DOHH2 (cell line): ENCODE measurements around the gene SLC45A1.
"Not testable (repeated sequence)": the region's sequence is repeated elsewhere in the genome, so short reads cannot be mapped to it uniquely, and the experiment has no call there.

Source experiments
- H3F3A ChIP-seq: fragments of 200-600 bp; sonication (generic), shearing (Covaris generic); 2 replicates; pipeline ENCODE4 v1.6.0; 2016; ENCODE audit warnings: antibody characterized with exemption, mild to moderate bottlenecking; ENCODE audit not compliant: control insufficient read depth, insufficient read depth
- H3K27ac ChIP-seq: fragments of 200-600 bp; sonication (generic); 2 replicates; pipeline ENCODE4 v1.5.1; 2014; ENCODE audit warnings: low read depth, mild to moderate bottlenecking, low read length, moderate library complexity
- H3K27me3 ChIP-seq: fragments of 200-600 bp; sonication (generic); 2 replicates; pipeline ENCODE4 v1.6.1; 2014; ENCODE audit warnings: mild to moderate bottlenecking, low read length, mixed read lengths; ENCODE audit not compliant: control insufficient read depth
- H3K36me3 ChIP-seq: fragments of 200-600 bp; sonication (generic); 2 replicates; pipeline ENCODE4 v1.6.1; 2014; ENCODE audit warnings: mild to moderate bottlenecking, low read length, moderate library complexity, mixed read lengths; ENCODE audit not compliant: control insufficient read depth
- H3K4me1 ChIP-seq: fragments of 200-600 bp; sonication (generic); 2 replicates; pipeline ENCODE4 v1.6.1; 2014; ENCODE audit warnings: mild to moderate bottlenecking, low read length, mixed read lengths; ENCODE audit not compliant: control insufficient read depth
- H3K4me2 ChIP-seq: fragments of 200-600 bp; sonication (generic); 2 replicates; pipeline ENCODE4 v1.6.0; 2014; ENCODE audit warnings: mild to moderate bottlenecking, low read length, moderate library complexity
- H3K4me3 ChIP-seq: fragments of 200-600 bp; sonication (generic); 2 replicates; pipeline ENCODE4 v1.5.1; 2014; ENCODE audit warnings: mild to moderate bottlenecking, low read length, mixed read lengths
- H3K79me2 ChIP-seq: fragments of 200-600 bp; sonication (generic); 2 replicates; pipeline ENCODE4 v1.6.1; 2014; ENCODE audit warnings: mild to moderate bottlenecking, low read length, mixed read lengths; ENCODE audit not compliant: control insufficient read depth
- H3K9me2 ChIP-seq: fragments of 200-600 bp; sonication (generic); replicated peaks from 2 replicates; pipeline ENCODE4 v1.6.1; 2014; ENCODE audit warnings: mild to moderate bottlenecking, low read length, mixed read lengths; ENCODE audit not compliant: control insufficient read depth
- H3K9me3 ChIP-seq: fragments of 200-600 bp; sonication (generic); 2 replicates; pipeline ENCODE4 v1.6.1; 2014; ENCODE audit warnings: antibody characterized with exemption, low read length, mixed read lengths; ENCODE audit not compliant: control insufficient read depth, insufficient read depth
- H4K20me1 ChIP-seq: fragments of 200-600 bp; sonication (generic); 2 replicates; pipeline ENCODE4 v1.6.0; 2014; ENCODE audit warnings: low read depth, mild to moderate bottlenecking, antibody characterized with exemption, low read length, moderate library complexity; ENCODE audit not compliant: control insufficient read depth, insufficient read depth
- EZH2phosphoT487 ChIP-seq: fragments of 200-600 bp; sonication (generic); IDR thresholded peaks from 2 replicates; pipeline ENCODE4 v1.6.1; 2017; ENCODE audit warnings: borderline replicate concordance, mild to moderate bottlenecking, antibody characterized with exemption, low read length, moderate library complexity, mixed read lengths
- TF ChIP-seq, protein P1 (sequence below): fragments of 200-600 bp; sonication (generic); IDR thresholded peaks from one replicate; pipeline ENCODE4 v1.5.1; 2014; ENCODE audit warnings: antibody characterized with exemption, mild to moderate bottlenecking, low read depth, low read length; ENCODE audit not compliant: poor library complexity, severe bottlenecking

The SLC45A1 gene

DNA sequence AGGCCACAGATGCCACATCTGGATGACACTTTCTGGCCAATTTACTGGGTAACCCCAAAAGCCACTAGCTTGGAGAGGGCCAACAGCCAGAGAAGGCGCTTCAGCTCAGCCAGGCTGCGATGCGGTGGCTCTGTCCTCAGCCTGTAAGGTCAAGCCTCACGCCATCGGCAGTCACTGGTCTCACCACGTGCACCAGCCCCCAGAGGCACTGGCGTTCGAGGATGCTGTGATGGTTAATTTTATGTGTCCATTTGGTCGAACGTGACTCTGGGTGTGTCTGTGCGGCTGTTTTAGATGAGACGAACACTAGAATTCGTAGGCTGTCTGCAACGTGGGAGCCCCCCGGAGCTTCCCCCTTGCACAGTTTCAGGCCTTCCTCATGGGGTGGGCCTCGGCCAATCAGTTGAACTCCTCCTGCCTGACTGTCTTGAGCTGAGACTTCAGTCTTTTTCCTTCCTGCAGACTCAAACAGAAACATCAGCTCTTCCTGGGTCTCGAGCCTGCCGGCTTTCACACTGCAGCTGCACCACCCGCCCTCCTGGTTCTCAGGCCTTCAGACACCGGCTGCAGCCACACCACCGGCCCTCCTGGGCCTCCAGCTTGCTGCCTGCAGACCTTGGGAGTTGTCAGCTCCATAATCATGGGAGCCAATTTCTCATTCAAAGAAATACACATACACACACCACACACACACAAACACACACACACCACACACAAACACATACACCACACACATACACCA lies 41.6 kb upstream of the SLC45A1 start:
- H3K4me2 ChIP-seq: no peak overlapping the region
- no peaks in the 10 kb centered on the region for H3K79me2 ChIP-seq
- no peak overlapping the region for H3K4me3 ChIP-seq
- H3K27ac ChIP-seq: no peak overlapping the region
- H3K36me3 ChIP-seq: no peaks in the 10 kb centered on the region
- H3K27me3 ChIP-seq: no peaks in the 10 kb centered on the region
- H3K9me3 ChIP-seq: no peaks in the 10 kb centered on the region
- no peaks in the 10 kb centered on the region for H3K4me1 ChIP-seq
- TF ChIP-seq, protein P1, sequence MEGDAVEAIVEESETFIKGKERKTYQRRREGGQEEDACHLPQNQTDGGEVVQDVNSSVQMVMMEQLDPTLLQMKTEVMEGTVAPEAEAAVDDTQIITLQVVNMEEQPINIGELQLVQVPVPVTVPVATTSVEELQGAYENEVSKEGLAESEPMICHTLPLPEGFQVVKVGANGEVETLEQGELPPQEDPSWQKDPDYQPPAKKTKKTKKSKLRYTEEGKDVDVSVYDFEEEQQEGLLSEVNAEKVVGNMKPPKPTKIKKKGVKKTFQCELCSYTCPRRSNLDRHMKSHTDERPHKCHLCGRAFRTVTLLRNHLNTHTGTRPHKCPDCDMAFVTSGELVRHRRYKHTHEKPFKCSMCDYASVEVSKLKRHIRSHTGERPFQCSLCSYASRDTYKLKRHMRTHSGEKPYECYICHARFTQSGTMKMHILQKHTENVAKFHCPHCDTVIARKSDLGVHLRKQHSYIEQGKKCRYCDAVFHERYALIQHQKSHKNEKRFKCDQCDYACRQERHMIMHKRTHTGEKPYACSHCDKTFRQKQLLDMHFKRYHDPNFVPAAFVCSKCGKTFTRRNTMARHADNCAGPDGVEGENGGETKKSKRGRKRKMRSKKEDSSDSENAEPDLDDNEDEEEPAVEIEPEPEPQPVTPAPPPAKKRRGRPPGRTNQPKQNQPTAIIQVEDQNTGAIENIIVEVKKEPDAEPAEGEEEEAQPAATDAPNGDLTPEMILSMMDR: no peak
- no peak for TF ChIP-seq EZH2phosphoT487
- no peaks in the 10 kb centered on the region for H4K20me1 ChIP-seq
- H3F3A ChIP-seq: no peaks in the 10 kb centered on the region
- H3K9me2 ChIP-seq: no peaks in the 10 kb centered on the region

DNA sequence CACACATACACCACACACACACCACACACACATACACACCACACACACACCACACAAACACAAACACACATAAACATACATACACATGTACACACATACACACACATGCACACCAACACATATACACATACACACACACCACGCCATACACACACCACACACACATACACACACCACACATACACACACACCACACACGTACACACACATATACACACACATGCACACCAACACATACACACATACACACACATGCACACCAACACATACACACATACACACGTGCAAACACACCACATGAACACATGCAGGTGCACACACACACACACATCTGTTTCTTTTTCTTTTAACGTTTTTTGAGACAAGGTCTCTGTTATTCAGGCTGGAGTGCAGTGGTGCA lies 41.0 kb upstream of the SLC45A1 start:
- H3K27me3 ChIP-seq: peaks cover 2% of the 10 kb centered on the region; the same call in 1 of the 2 replicates
- no peaks in the 10 kb centered on the region for H3K9me3 ChIP-seq
- H3K9me2 ChIP-seq: no peaks in the 10 kb centered on the region
- H3F3A ChIP-seq: no peaks in the 10 kb centered on the region
- H3K4me3 ChIP-seq: no peak overlapping the region
- no peaks in the 10 kb centered on the region for H3K4me1 ChIP-seq
- no peaks in the 10 kb centered on the region for H3K36me3 ChIP-seq
- H3K27ac ChIP-seq: no peak overlapping the region
- H3K79me2 ChIP-seq: no peaks in the 10 kb centered on the region
- H3K4me2 ChIP-seq: no peak overlapping the region
- TF ChIP-seq, protein P1: no peak
- TF ChIP-seq EZH2phosphoT487: no peak
- no peaks in the 10 kb centered on the region for H4K20me1 ChIP-seq

DNA sequence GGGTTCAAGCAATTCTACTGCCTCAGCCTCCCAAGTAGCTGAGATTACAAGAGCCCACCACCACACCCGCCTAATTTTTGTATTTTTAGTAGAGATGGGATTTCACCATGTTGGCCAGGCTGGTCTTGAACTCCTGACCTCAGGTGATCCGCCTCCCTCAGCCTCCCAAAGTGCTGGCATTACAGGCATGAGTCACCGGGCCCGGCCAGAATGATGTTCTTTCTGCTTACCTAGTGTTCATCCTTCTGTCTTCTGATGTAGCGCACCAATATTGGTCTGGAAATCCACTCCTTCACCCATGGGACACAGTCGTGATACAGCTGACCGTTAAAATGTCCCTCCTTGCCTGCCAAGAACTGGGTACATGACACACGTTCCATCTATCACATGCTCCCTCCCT lies 39.2 kb upstream of the SLC45A1 start:
- not testable (repeated sequence) for H3K9me3 ChIP-seq, H3K36me3 ChIP-seq, H4K20me1 ChIP-seq, H3K4me1 ChIP-seq, H3F3A ChIP-seq, H3K4me2 ChIP-seq, H3K4me3 ChIP-seq, H3K79me2 ChIP-seq, H3K27ac ChIP-seq, H3K9me2 ChIP-seq
- peaks cover 19% of the 10 kb centered on the region for H3K27me3 ChIP-seq

DNA sequence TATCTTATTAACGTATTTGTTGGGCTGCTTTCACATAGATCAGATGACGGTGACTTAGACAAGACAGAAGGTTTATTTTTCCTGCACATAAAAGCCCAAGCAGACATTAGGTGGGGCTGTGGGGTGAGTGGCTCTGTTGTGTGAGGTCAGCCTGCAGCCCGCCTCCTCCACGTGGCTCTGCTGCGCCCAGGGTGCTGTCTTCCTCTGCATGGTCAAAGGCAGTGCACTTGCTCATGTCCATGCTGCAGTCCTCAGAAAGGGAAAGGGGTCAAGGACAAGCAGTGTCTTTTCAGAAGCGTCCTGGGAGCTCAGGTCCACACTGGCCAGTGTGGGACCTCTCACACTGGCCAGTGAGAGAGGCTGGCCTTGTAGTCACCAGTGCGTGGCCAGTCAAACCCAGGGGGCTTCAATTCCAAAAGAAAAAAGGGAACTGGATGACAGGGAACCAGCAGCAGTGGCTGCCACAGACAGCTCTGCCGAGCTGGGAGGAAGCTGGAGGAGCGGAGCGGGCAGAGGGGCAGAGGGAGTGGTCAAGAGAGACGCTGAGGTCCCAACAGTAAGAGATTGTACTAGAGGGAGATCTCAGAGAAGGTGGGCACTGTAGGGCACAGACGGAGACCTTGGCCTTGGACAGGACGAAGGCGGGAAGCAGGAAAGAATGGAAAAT lies 35.9 kb upstream of the SLC45A1 start:
- H3K79me2 ChIP-seq: no peaks in the 10 kb centered on the region
- H3K4me3 ChIP-seq: no peak overlapping the region
- H3K27ac ChIP-seq: no peak overlapping the region
- H3K27me3 ChIP-seq: peaks cover 29% of the 10 kb centered on the region
- H3F3A ChIP-seq: no peaks in the 10 kb centered on the region
- no peaks in the 10 kb centered on the region for H3K9me3 ChIP-seq
- H3K4me1 ChIP-seq: no peaks in the 10 kb centered on the region
- TF ChIP-seq, protein P1: no peak
- TF ChIP-seq EZH2phosphoT487: no peak
- H3K9me2 ChIP-seq: no peaks in the 10 kb centered on the region
- no peaks in the 10 kb centered on the region for H4K20me1 ChIP-seq
- H3K36me3 ChIP-seq: no peaks in the 10 kb centered on the region
- H3K4me2 ChIP-seq: no peak overlapping the region
